ENCODE measurements around the gene ARHGEF10L.

The ARHGEF10L gene

GRCh38 chr1:17540255-17541001 lies 930 bp downstream of the ARHGEF10L start:
- Histone ChIP-seq H3F3A (ENCODE audit: insufficient read depth) (no peaks in the 10 kb centered on the region), H3K4me3 (ENCODE audit: insufficient read depth, low read length, poor library complexity, severe bottlenecking) (no peak overlapping the region), H4K20me1 (ENCODE audit: low read depth, low read length) (no peaks in the 10 kb centered on the region), H3K27me3 (ENCODE audit: low read length) (no peaks in the 10 kb centered on the region), H3K4me2 (ENCODE audit: low read depth, low read length, poor library complexity, severe bottlenecking) (no peak overlapping the region), H3K36me3 (ENCODE audit: low read length) (no peaks in the 10 kb centered on the region), H3K9me2 (replicated peaks; ENCODE audit: insufficient read depth, low read length) (no peaks in the 10 kb centered on the region), H3K79me2 (ENCODE audit: insufficient read depth, low read length) (no peaks in the 10 kb centered on the region), H3K9ac (ENCODE audit: low read length) (no peak overlapping the region), H3K9me3 (ENCODE audit: insufficient read depth, low read length) (no peaks in the 10 kb centered on the region), H2AFZ (ENCODE audit: low read depth, low read length, severe bottlenecking) (no peak overlapping the region), H3K27ac (ENCODE audit: low read depth, low read length) (no peak overlapping the region)
- no peak for TF ChIP-seq EZH2phosphoT487 (conservative IDR thresholded peaks at IDR 0.05; ENCODE audit: low read length)
- TF ChIP-seq, protein P1, sequence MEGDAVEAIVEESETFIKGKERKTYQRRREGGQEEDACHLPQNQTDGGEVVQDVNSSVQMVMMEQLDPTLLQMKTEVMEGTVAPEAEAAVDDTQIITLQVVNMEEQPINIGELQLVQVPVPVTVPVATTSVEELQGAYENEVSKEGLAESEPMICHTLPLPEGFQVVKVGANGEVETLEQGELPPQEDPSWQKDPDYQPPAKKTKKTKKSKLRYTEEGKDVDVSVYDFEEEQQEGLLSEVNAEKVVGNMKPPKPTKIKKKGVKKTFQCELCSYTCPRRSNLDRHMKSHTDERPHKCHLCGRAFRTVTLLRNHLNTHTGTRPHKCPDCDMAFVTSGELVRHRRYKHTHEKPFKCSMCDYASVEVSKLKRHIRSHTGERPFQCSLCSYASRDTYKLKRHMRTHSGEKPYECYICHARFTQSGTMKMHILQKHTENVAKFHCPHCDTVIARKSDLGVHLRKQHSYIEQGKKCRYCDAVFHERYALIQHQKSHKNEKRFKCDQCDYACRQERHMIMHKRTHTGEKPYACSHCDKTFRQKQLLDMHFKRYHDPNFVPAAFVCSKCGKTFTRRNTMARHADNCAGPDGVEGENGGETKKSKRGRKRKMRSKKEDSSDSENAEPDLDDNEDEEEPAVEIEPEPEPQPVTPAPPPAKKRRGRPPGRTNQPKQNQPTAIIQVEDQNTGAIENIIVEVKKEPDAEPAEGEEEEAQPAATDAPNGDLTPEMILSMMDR (IDR thresholded peaks at IDR 0.05; ENCODE audit: insufficient read depth, low read length, poor library complexity, severe bottlenecking) = no peak

GRCh38 chr1:17542645-17543044 lies 3.1 kb downstream of the ARHGEF10L start:
- no peak overlapping the region for H2AFZ ChIP-seq (ENCODE audit: low read depth, low read length, severe bottlenecking)
- TF ChIP-seq, protein P1 (IDR thresholded peaks at IDR 0.05; ENCODE audit: insufficient read depth, low read length, poor library complexity, severe bottlenecking) = no peak
- no peak for TF ChIP-seq EZH2phosphoT487 (conservative IDR thresholded peaks at IDR 0.05; ENCODE audit: low read length)
- no peak overlapping the region for H3K4me3 ChIP-seq (ENCODE audit: insufficient read depth, low read length, poor library complexity, severe bottlenecking)
- H3K4me2 ChIP-seq (ENCODE audit: low read depth, low read length, poor library complexity, severe bottlenecking) = no peak overlapping the region
- no peaks in the 10 kb centered on the region for H3K79me2 ChIP-seq (ENCODE audit: insufficient read depth, low read length)
- H3K9ac ChIP-seq (ENCODE audit: low read length) = no peak overlapping the region
- H3K36me3 ChIP-seq (ENCODE audit: low read length) = no peaks in the 10 kb centered on the region
- no peaks in the 10 kb centered on the region for H3K9me2 ChIP-seq (replicated peaks; ENCODE audit: insufficient read depth, low read length)
- H4K20me1 ChIP-seq (ENCODE audit: low read depth, low read length) = no peaks in the 10 kb centered on the region
- H3F3A ChIP-seq (ENCODE audit: insufficient read depth) = no peaks in the 10 kb centered on the region
- H3K27me3 ChIP-seq (ENCODE audit: low read length) = no peaks in the 10 kb centered on the region
- H3K9me3 ChIP-seq (ENCODE audit: insufficient read depth, low read length) = no peaks in the 10 kb centered on the region
- no peak overlapping the region for H3K27ac ChIP-seq (ENCODE audit: low read depth, low read length)

DNA sequence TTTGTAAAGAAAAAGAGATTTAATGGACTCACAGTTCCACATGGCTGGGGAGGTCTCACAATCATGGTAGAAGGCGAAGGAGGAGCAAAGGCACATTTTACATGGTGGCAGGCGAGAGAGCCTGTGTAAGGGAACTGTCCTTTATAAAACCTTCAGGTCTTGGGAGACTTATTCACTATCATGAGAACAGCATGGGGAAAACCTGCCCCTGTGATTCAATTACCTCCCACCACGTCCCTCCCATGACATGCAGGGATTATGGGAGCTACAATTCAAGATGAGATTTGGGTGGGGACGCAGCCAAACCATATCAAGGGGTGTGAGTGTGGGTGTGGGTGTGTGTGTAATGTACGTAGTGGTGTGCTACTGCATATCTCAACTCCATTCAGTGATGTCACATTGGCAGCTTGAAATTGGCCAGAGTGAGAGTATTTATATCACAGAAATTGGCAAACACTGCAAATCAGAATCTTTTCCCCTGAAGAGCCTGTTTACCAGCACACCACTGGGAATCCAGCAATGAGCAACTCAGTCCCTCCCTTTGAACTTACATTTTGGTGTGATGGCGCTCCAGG lies 5.4 kb downstream of the ARHGEF10L start:
- Histone ChIP-seq H3K9me2 (replicated peaks; ENCODE audit: insufficient read depth, low read length) (no peaks in the 10 kb centered on the region), H3K27me3 (ENCODE audit: low read length) (no peaks in the 10 kb centered on the region), H3K79me2 (ENCODE audit: insufficient read depth, low read length) (no peaks in the 10 kb centered on the region), H3K27ac (ENCODE audit: low read depth, low read length) (no peak overlapping the region), H3K36me3 (ENCODE audit: low read length) (no peaks in the 10 kb centered on the region), H2AFZ (ENCODE audit: low read depth, low read length, severe bottlenecking) (no peak overlapping the region), H3K9me3 (ENCODE audit: insufficient read depth, low read length) (no peaks in the 10 kb centered on the region), H4K20me1 (ENCODE audit: low read depth, low read length) (no peaks in the 10 kb centered on the region), H3K9ac (ENCODE audit: low read length) (no peak overlapping the region), H3K4me2 (ENCODE audit: low read depth, low read length, poor library complexity, severe bottlenecking) (no peak overlapping the region), H3F3A (ENCODE audit: insufficient read depth) (no peaks in the 10 kb centered on the region), H3K4me3 (ENCODE audit: insufficient read depth, low read length, poor library complexity, severe bottlenecking) (no peak overlapping the region)
- TF ChIP-seq EZH2phosphoT487 (conservative IDR thresholded peaks at IDR 0.05; ENCODE audit: low read length) = no peak
- TF ChIP-seq, protein P1 (IDR thresholded peaks at IDR 0.05; ENCODE audit: insufficient read depth, low read length, poor library complexity, severe bottlenecking) = no peak
